Measurements from ENCODE around the gene CLPTM1L. TPM values are rescaled to one million over a fixed set of nuclear protein-coding genes. Genes with fewer than 3 reads are reported as not detected.
"Not testable (repeated sequence)": the region's sequence is repeated elsewhere in the genome, so short reads cannot be mapped to it uniquely, and the experiment has no call there.

The CLPTM1L gene
- total RNA-seq, 1 donor from 2014 or later, result 74.8 TPM

GRCh38 chr5:1374030-1374678 is 29.3 kb upstream of the CLPTM1L start:
- no peak for TF ChIP-seq EZH2phosphoT487 (IDR thresholded peaks at IDR 0.05)
- TF ChIP-seq, protein P1, sequence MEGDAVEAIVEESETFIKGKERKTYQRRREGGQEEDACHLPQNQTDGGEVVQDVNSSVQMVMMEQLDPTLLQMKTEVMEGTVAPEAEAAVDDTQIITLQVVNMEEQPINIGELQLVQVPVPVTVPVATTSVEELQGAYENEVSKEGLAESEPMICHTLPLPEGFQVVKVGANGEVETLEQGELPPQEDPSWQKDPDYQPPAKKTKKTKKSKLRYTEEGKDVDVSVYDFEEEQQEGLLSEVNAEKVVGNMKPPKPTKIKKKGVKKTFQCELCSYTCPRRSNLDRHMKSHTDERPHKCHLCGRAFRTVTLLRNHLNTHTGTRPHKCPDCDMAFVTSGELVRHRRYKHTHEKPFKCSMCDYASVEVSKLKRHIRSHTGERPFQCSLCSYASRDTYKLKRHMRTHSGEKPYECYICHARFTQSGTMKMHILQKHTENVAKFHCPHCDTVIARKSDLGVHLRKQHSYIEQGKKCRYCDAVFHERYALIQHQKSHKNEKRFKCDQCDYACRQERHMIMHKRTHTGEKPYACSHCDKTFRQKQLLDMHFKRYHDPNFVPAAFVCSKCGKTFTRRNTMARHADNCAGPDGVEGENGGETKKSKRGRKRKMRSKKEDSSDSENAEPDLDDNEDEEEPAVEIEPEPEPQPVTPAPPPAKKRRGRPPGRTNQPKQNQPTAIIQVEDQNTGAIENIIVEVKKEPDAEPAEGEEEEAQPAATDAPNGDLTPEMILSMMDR (IDR thresholded peaks at IDR 0.05), result no peak
- no peak for TF ChIP-seq EZH2 (IDR thresholded peaks at IDR 0.05)
- Histone ChIP-seq H2AFZ (replicated peaks) (no peak overlapping the region), H4K20me1 (ENCODE audit: low read depth) (no peaks in the 10 kb centered on the region), H3K4me3 (no peak overlapping the region), H3K79me2 (ENCODE audit: low read depth) (no peaks in the 10 kb centered on the region), H3K36me3 (no peaks in the 10 kb centered on the region), H3K27ac (no peak overlapping the region), H3K27me3 (peaks cover 9% of the 10 kb centered on the region), H3K9ac (no peak overlapping the region), H3K9me3 (ENCODE audit: low read depth) (no peaks in the 10 kb centered on the region), H3F3A (ENCODE audit: low read depth) (no peaks in the 10 kb centered on the region), H3K4me1 (no peaks in the 10 kb centered on the region), H3K4me2 (no peak overlapping the region)
- Mint-ChIP-seq H3K4me3 (no peak overlapping the region), H3K4me1 (no peaks in the 10 kb centered on the region), H3K27ac (no peak overlapping the region), H3K27me3 (ENCODE audit: insufficient read depth, low read depth) (peaks cover 29% of the 10 kb centered on the region), H3K9me3 (peaks cover 8% of the 10 kb centered on the region), H3K36me3 (no peaks in the 10 kb centered on the region)
- no peak for DNase-seq (ENCODE audit: low spot score)

- H3K27ac ChIP-seq; DNase-seq (ENCODE audit: low spot score); H3K9me3 ChIP-seq (ENCODE audit: low read depth); H3K4me1 ChIP-seq; H4K20me1 ChIP-seq (ENCODE audit: low read depth); H3K9me3 Mint-ChIP-seq; H3K4me1 Mint-ChIP-seq; H3K36me3 Mint-ChIP-seq; H3K4me3 Mint-ChIP-seq; H2AFZ ChIP-seq (replicated peaks); H3F3A ChIP-seq (ENCODE audit: low read depth); H3K4me2 ChIP-seq; H3K27ac Mint-ChIP-seq; H3K27me3 ChIP-seq; H3K4me3 ChIP-seq; H3K9ac ChIP-seq; H3K36me3 ChIP-seq; H3K79me2 ChIP-seq (ENCODE audit: low read depth): not testable (repeated sequence)
- H3K27me3 Mint-ChIP-seq (ENCODE audit: insufficient read depth, low read depth), result peaks cover 25% of the 10 kb centered on the region
Measured at GRCh38 chr5:1371972-1372342, 27.1 kb upstream of the CLPTM1L start.

DNA sequence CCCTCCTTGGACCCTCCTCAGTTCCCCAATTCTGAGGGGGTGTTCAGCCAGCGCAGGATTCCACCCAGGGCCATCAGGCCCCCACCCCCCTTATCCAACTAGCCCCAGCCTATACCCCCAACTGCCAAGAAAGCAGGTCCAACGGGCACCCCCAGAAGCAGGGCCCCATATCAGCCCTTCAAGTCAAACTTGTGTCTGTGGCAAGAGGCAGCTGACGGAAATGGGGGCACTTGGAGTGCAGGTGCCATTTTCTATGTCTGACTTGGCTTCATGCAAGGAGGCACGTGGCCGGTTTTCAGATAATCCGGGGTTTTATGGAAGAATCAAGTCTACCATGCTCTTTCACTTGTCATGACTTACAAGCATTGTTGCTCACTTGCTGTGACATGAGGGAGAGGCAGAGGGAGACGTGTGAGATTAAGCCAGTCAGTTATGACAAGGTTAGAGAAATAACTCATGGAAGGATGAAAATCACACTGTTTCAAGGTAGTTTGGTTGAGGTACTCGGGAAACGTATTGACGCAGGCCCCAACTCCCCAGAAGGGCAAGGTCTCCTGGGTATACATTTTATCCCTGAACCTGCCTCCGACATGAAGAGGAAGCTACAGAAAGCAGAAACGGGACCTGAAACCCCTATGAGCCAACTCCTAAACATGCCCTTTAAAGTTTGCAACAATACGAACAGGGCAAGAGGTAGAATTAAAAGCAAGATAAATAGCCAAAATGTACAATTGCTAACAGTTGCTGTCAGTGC is 26.5 kb upstream of the CLPTM1L start:
- TF ChIP-seq EZH2phosphoT487 (IDR thresholded peaks at IDR 0.05) (no peak), EZH2 (IDR thresholded peaks at IDR 0.05) (no peak)
- TF ChIP-seq, protein P1 (IDR thresholded peaks at IDR 0.05), result no peak
- Histone ChIP-seq H3K4me3 (no peak overlapping the region), H3K36me3 (no peaks in the 10 kb centered on the region), H3K4me1 (no peaks in the 10 kb centered on the region), H4K20me1 (ENCODE audit: low read depth) (no peaks in the 10 kb centered on the region), H3F3A (ENCODE audit: low read depth) (no peaks in the 10 kb centered on the region), H3K9ac (no peak overlapping the region), H3K4me2 (no peak overlapping the region), H2AFZ (replicated peaks) (no peak overlapping the region), H3K9me3 (ENCODE audit: low read depth) (no peaks in the 10 kb centered on the region), H3K79me2 (ENCODE audit: low read depth) (no peaks in the 10 kb centered on the region), H3K27ac (no peak overlapping the region), H3K27me3 (no peaks in the 10 kb centered on the region)
- Mint-ChIP-seq H3K4me1 (no peaks in the 10 kb centered on the region), H3K4me3 (no peak overlapping the region), H3K27ac (no peak overlapping the region), H3K9me3 (no peaks in the 10 kb centered on the region), H3K27me3 (ENCODE audit: insufficient read depth, low read depth) (peaks cover 22% of the 10 kb centered on the region), H3K36me3 (no peaks in the 10 kb centered on the region)
- no peak for DNase-seq (ENCODE audit: low spot score)

GRCh38 chr5:1370006-1370405 is 25.1 kb upstream of the CLPTM1L start:
- Histone ChIP-seq H4K20me1 (ENCODE audit: low read depth) (no peaks in the 10 kb centered on the region), H3K4me2 (no peak overlapping the region), H3K9ac (no peak overlapping the region), H3K27me3 (peaks cover 6% of the 10 kb centered on the region), H3F3A (ENCODE audit: low read depth) (no peaks in the 10 kb centered on the region), H3K36me3 (no peaks in the 10 kb centered on the region), H3K9me3 (ENCODE audit: low read depth) (no peaks in the 10 kb centered on the region), H3K27ac (no peak overlapping the region), H2AFZ (replicated peaks) (no peak overlapping the region), H3K79me2 (ENCODE audit: low read depth) (no peaks in the 10 kb centered on the region), H3K4me3 (no peak overlapping the region), H3K4me1 (no peaks in the 10 kb centered on the region)
- peaks cover 18% of the 10 kb centered on the region for H3K27me3 Mint-ChIP-seq (ENCODE audit: insufficient read depth, low read depth)
- TF ChIP-seq EZH2phosphoT487 (IDR thresholded peaks at IDR 0.05) (no peak), EZH2 (IDR thresholded peaks at IDR 0.05) (no peak)
- no peak overlapping the region for H3K27ac Mint-ChIP-seq
- no peak for DNase-seq (ENCODE audit: low spot score)
- no peak overlapping the region for H3K4me3 Mint-ChIP-seq
- H3K4me1 Mint-ChIP-seq, result no peaks in the 10 kb centered on the region
- H3K36me3 Mint-ChIP-seq, result no peaks in the 10 kb centered on the region
- H3K9me3 Mint-ChIP-seq, result no peaks in the 10 kb centered on the region

All from neural progenitor cell (in vitro differentiated cells).